ENCODE data around the gene RAP2C. TPM values are rescaled to one million over a fixed set of nuclear protein-coding genes. Genes with fewer than 3 reads are reported as not detected.

The RAP2C gene
- polyA plus RNA-seq, 1 donor from 2014 or later = 26.2 TPM

DNA sequence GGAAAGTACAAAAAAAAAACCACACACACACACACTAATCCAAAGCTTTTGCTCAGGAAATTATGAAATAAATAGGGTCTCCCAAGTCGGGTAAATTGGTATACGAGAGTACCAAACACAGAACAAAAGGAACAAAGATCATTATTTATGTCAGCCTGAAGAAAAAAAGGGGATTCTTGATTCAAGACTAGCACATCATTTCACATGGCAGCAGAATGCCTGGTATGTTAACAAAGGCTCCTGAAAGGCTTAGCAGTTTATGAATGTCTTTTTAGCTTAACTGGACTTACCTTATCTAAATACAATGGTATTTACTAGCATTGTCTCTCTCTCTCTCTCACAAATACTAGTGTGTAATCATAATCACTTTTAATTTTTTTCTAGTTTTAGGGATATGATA, 11.3 kb downstream of the RAP2C start:
- Histone ChIP-seq H3K79me2 (replicated peaks; ENCODE audit: insufficient read depth, low read length) (no peaks in the 10 kb centered on the region), H4K20me1 (ENCODE audit: insufficient read depth) (no peaks in the 10 kb centered on the region), H3K9me2 (ENCODE audit: insufficient read depth, low read length) (no peaks in the 10 kb centered on the region), H3K9me3 (ENCODE audit: low read length) (no peaks in the 10 kb centered on the region), H3K4me2 (ENCODE audit: low read length) (no peak overlapping the region), H3K27ac (ENCODE audit: low read length) (no peak overlapping the region), H3K36me3 (ENCODE audit: insufficient read depth, low read length) (no peaks in the 10 kb centered on the region), H3F3A (ENCODE audit: insufficient read depth, low read length, poor library complexity, severe bottlenecking) (no peaks in the 10 kb centered on the region), H3K27me3 (ENCODE audit: insufficient read depth, low read depth, low read length) (no peaks in the 10 kb centered on the region), H3K4me3 (ENCODE audit: low read length) (no peak overlapping the region), H2AFZ (ENCODE audit: low read depth, low read length) (no peak overlapping the region), H3K9ac (ENCODE audit: low read length) (no peak overlapping the region)
- no peak for TF ChIP-seq TAF1 (IDR thresholded peaks at IDR 0.05; ENCODE audit: low read depth)
- no peak for TF ChIP-seq MXI1 (conservative IDR thresholded peaks at IDR 0.05; ENCODE audit: poor library complexity, severe bottlenecking)
- TF ChIP-seq EP300 (conservative IDR thresholded peaks at IDR 0.05; ENCODE audit: poor library complexity, severe bottlenecking) = no peak
- TF ChIP-seq POLR2AphosphoS5 (IDR thresholded peaks at IDR 0.05) = no peak

- no peaks in the 10 kb centered on the region for H3F3A ChIP-seq (ENCODE audit: insufficient read depth, low read length, poor library complexity, severe bottlenecking)
- no peak overlapping the region for H3K9ac ChIP-seq (ENCODE audit: low read length)
- no peaks in the 10 kb centered on the region for H3K9me3 ChIP-seq (ENCODE audit: low read length)
- H3K9me2 ChIP-seq (ENCODE audit: insufficient read depth, low read length) = no peaks in the 10 kb centered on the region
- TF ChIP-seq RAD21 (conservative IDR thresholded peaks at IDR 0.05) (no peak), TAF1 (IDR thresholded peaks at IDR 0.05; ENCODE audit: low read depth) (no peak), EP300 (conservative IDR thresholded peaks at IDR 0.05; ENCODE audit: poor library complexity, severe bottlenecking) (no peak), EZH2 (IDR thresholded peaks at IDR 0.05; ENCODE audit: borderline replicate concordance, insufficient read depth, low read length, poor library complexity, severe bottlenecking) (no peak), SMC3 (conservative IDR thresholded peaks at IDR 0.05; ENCODE audit: poor library complexity) (no peak), CTCF (IDR thresholded peaks at IDR 0.05; ENCODE audit: poor library complexity, severe bottlenecking) (no peak), MXI1 (conservative IDR thresholded peaks at IDR 0.05; ENCODE audit: poor library complexity, severe bottlenecking) (no peak), POLR2AphosphoS5 (IDR thresholded peaks at IDR 0.05) (no peak)
- TF ChIP-seq, protein P1, sequence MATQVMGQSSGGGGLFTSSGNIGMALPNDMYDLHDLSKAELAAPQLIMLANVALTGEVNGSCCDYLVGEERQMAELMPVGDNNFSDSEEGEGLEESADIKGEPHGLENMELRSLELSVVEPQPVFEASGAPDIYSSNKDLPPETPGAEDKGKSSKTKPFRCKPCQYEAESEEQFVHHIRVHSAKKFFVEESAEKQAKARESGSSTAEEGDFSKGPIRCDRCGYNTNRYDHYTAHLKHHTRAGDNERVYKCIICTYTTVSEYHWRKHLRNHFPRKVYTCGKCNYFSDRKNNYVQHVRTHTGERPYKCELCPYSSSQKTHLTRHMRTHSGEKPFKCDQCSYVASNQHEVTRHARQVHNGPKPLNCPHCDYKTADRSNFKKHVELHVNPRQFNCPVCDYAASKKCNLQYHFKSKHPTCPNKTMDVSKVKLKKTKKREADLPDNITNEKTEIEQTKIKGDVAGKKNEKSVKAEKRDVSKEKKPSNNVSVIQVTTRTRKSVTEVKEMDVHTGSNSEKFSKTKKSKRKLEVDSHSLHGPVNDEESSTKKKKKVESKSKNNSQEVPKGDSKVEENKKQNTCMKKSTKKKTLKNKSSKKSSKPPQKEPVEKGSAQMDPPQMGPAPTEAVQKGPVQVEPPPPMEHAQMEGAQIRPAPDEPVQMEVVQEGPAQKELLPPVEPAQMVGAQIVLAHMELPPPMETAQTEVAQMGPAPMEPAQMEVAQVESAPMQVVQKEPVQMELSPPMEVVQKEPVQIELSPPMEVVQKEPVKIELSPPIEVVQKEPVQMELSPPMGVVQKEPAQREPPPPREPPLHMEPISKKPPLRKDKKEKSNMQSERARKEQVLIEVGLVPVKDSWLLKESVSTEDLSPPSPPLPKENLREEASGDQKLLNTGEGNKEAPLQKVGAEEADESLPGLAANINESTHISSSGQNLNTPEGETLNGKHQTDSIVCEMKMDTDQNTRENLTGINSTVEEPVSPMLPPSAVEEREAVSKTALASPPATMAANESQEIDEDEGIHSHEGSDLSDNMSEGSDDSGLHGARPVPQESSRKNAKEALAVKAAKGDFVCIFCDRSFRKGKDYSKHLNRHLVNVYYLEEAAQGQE (IDR thresholded peaks at IDR 0.05; ENCODE audit: borderline replicate concordance) = no peak
- H3K4me3 ChIP-seq (ENCODE audit: low read length) = no peak overlapping the region
- no peak overlapping the region for H3K27ac ChIP-seq (ENCODE audit: low read length)
- no peak overlapping the region for H3K4me2 ChIP-seq (ENCODE audit: low read length)
- no peaks in the 10 kb centered on the region for H3K36me3 ChIP-seq (ENCODE audit: insufficient read depth, low read length)
- no peaks in the 10 kb centered on the region for H3K79me2 ChIP-seq (replicated peaks; ENCODE audit: insufficient read depth, low read length)
- no peaks in the 10 kb centered on the region for H3K27me3 ChIP-seq (ENCODE audit: insufficient read depth, low read depth, low read length)
- no peaks in the 10 kb centered on the region for H4K20me1 ChIP-seq (ENCODE audit: insufficient read depth)
- no peak overlapping the region for H2AFZ ChIP-seq (ENCODE audit: low read depth, low read length)
Measured at GRCh38 chrX:132206259-132206658, 13.0 kb downstream of the RAP2C start.

Measured in neural cell (in vitro differentiated cells).